GM21619 (cell line): ENCODE measurements around the gene PPP1R1C.
A peak's percentile ranks its signal among the peaks of the same experiment; 100 is the strongest.
"Not testable (repeated sequence)": the region's sequence is repeated elsewhere in the genome, so short reads cannot be mapped to it uniquely, and the experiment has no call there.

Experiments used
- ATAC-seq: cut with Tn5 transposase; IDR thresholded peaks from one replicate; pipeline ENCODE4 v1.9.1; 2021; ENCODE audit not compliant: unreplicated experiment

The PPP1R1C gene

DNA sequence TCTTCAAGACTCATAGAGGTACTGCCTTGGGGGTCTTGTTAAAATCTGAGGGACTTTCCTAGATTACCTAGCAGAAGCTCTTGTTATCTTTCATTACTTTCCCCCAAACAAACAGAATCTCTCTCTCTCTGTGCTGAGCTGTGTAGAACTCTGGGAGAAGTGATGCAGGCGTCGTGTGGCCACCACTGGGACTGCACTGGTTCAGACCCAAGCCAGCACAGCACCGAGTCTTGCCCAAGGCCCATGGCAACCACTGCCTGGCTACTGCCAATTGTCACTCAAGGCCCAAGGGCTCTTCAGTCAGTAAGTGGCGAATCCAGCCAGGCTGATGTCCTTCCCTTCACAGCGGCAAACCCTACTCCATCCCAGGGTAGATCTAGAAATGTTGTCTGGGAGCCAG, 28.6 kb downstream of the PPP1R1C start:
- ATAC-seq = no peak

DNA sequence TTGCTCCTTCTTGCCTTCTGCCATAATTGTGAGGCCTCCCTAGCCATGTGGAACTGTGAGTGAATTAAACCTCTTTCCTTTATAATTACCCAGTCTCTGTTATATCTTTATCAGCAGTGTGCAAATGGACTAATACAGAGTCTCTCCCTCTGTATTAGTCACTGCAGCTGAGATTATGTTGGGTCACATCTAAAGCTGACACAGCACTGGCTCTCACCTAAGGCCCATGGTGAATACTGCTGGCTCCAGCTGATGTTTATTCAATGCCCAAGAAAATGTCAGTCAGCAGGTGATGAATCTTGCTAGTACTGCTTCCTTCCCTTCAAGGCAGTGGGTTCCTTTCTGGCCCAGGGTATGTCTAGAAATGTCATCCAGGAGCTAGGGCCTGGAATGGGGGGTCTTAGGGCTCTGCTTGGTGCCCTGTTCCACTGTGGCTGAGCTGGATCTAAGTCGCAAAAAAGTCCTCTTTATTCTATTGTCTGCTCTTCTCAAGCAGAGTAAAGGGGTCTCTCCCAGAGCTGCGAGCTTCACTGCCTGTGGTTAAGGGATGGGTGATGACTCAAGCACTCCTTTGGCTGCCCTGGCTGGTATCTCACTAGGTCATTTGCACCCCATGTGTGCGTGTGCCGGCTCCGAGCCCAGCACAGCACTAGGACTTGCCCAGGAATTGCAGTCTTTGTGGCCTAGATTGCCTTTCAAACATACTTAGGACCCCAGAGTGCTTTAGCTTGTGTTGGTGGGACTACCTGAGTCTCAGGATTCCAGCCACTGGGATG, 29.9 kb downstream of the PPP1R1C start:
- no peak for ATAC-seq

GRCh38 chr2:182018218-182018617, 32.6 kb downstream of the PPP1R1C start:
- no peak for ATAC-seq

DNA sequence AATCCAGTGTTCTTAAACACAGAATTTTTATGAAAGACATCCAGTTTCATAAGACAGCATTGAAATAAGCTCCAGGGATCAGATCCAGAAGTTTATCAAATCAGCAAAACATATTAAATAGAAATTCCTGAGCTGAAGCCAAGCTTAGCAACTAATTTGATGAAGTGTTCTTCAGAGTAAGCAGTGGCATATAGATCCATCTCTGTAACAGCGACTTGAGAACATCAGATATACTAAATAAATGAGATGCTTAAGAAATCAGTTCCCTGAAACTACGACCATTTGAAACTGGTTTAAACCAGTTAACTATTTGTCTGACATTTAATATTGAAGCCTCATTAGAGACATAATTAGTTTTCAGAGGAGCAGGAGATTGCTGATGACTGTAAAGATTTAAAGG, 34.1 kb downstream of the PPP1R1C start:
- no peak for ATAC-seq

- peak; percentile 56 for ATAC-seq
These were observed 34.8 kb downstream of the PPP1R1C start for GRCh38 chr2:182020286-182021070.

- ATAC-seq = no peak
These were observed 37.6 kb downstream of the PPP1R1C start for GRCh38 chr2:182023235-182023634.

DNA sequence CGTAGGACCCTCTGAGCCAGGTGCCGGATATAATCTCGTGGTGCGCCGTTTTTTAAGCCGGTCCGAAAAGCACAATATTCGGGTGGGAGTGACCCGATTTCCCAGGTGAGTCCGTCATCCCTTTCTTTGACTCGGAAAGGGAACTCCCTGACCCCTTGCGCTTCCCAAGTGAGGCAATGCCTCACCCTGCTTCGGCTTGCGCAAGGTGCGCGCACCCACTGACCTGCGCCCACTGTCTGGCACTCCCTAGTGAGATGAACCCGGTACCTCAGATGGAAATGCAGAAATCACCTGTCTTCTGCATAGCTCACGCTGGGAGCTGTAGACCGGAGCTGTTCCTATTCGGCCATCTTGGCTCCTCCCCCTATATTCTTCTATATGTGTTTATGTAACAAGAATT, 45.2 kb downstream of the PPP1R1C start:
- not testable (repeated sequence) for ATAC-seq

GRCh38 chr2:182031956-182032355, 46.3 kb downstream of the PPP1R1C start:
- no peak for ATAC-seq

DNA sequence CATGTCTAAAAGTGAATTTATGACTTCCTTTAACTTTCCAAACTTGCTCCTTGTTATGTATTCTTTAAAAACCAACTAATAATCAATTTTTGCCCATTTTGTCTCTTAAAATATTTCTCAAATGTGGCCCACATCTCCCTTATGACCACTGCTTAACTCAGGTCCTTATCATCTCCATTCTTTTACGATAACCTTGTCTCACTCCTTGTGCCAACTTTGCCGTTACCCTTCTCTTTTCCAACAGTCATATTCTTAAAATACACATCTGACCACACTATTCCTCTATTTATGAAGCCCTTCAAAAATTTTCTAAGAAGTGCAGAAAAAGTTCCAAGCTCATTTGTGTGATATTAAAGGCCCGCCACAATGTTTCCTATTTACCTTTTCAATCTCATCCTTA, 47.8 kb downstream of the PPP1R1C start:
- no peak for ATAC-seq

DNA sequence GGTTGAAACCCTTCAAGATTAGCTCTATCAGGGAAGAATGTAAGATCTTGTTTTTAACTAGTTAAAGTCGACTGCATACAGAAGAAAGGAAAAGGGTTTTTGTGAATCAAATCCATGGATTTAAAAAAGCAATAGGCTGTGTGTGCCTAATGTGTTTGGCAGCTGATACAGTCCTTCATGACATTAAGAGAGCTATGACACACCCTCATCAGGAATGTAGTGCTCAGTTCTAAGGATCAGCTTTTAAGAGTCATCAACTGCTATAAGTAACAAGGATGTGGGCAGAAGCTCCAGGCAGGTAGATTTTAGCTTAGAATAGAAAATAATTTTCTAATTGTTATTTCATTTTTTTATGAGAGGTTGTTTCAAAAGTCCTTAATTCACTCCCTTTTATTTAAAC, 52.9 kb downstream of the PPP1R1C start:
- no peak for ATAC-seq

- ATAC-seq = no peak
These were observed 57.4 kb downstream of the PPP1R1C start for GRCh38 chr2:182043021-182043420.

- no peak for ATAC-seq
These were observed 58.2 kb downstream of the PPP1R1C start for GRCh38 chr2:182043861-182044260.

DNA sequence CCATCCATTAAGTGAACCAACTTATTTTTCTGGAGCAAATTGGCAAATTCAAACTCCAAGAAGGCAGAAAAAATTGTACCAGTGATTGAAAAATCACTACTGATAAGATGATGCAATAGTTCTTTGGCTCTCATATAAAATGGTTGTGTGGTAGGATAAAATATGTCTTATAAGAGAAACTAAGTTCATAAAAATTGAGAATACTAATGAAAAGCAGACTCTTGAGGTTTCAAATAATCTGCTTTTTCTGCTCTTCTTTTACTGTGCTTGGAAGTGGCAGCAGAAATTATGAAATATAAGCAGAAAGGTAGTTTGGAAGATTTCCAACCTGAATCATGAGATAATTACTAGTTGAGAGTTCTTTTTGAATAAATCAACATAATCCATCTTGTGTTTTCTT, 61.9 kb downstream of the PPP1R1C start:
- ATAC-seq = no peak

- ATAC-seq = peak; percentile 69
These were observed 62.4 kb downstream of the PPP1R1C start for GRCh38 chr2:182048088-182048487.

GRCh38 chr2:182048621-182049020, 63.0 kb downstream of the PPP1R1C start:
- ATAC-seq = no peak

GRCh38 chr2:182049372-182050148, 63.9 kb downstream of the PPP1R1C start:
- no peak for ATAC-seq

DNA sequence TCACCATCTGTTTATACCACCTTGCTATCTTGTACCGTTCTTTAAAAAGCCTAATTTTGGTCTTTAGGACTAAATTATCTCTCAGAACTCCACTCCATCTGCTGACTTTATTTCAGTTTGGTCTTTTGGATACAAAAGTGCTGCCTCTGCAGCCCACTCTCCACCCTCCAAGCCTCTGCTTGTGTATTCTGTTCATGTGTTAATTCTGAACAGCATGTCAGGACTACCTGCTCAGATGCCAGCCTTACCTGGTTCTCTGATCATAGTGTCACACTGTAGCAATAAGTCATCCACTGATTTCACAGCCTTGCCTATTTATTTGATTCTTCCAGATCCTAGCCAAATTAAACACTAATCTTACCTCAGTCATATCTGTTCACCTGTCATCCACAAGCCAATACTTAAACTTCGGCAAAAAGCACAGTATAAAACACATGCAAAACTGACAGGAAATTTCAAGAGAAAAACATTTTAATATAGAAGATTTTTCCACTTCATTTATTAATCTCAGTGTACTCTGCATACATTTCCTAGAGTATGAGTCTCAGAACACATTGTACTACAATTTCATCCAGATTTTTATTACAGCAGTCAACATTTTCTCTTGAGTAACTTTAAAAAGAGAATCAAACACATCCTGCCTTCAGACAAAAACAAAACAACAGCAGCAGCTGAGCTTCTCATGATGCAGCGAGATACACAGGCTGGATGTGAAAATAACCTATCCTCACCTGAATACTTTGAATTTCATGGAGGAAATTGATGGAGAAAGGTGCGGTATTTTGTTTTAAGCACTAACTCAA, 64.9 kb downstream of the PPP1R1C start:
- no peak for ATAC-seq

DNA sequence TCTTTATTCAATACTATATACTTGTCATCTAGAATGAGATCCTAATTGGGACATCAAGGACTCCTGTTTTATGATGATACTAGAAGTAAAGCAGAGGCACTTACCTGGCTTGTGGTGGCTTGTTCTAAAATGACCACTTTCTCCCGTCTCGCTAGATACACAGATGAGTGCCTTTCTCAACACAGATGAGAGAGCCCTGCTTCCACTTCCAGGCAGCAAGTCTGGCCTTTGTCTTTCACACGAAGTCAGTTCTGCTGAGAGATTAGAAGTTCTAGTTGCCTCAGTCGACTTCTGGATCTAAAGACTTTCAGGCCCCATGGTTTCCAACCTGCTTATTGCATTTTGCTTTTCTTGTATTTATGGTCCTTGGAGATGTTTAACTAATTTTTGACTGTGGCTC, 70.3 kb downstream of the PPP1R1C start:
- ATAC-seq = no peak

DNA sequence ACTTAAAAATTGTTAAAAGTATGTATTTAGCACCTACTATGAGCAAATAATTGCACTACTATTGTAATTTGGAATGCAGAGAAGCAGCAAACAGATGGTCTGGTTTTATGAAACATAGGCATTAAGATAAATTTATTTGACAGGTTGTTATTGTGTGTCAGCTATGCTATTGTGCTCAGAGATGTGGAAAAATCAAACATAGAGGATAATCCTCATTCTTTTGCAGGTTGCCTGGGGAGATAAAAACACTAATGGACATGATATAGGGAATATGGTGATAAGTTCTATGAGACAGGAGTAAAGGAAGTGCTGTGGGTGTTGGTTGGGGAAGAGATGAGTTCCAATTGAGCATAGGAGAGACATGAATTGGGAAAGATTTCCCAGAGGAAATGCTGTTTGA, 71.3 kb downstream of the PPP1R1C start:
- no peak for ATAC-seq

DNA sequence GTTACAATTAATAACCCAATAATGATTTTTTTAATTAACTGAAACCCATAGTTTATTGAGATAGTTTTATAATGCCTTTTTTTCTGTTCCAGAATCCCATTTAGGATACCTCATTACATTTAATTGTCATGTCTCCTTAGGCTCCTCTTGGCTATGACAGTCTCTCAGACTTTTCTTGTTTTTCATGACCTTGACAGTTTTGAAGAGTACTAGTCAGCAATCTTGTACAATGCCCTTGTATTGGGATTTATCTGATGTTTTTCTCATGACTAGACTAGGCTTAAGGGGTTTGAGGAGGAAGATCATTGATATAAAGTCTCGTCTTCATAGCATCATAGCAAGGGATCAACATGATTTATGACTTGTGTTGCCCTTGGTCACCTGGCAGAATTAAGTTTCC, 72.4 kb downstream of the PPP1R1C start:
- ATAC-seq = no peak

- no peak for ATAC-seq
These were observed 76.1 kb downstream of the PPP1R1C start for GRCh38 chr2:182061739-182062138.
